ENCODE measurements around the gene USP36.

DNA sequence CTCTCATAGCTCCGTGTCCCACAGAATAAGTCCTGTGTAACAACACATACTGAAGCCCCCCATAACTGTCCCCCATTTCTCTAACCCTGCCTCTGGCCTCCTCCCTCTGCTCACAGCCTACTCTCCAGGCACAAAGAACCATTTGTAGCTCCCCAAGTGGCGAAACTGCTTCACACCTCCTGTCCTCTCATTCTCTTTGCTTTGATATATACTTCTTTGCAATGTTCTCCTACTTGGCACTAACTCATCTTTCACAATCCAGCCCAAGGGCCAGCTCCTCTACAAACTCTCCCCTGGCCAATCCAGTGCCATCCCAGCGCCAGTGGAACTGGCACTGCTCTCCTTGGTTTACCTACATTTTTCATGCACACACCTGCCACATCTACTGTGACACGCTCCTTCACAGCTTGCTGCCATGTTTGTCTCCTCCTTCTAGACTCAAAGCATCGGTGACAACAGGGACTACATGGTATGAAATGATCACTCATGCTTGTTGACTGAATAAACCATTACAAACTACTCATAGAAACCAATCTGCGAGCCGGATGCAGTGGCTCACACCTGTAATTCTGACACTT lies 71.3 kb downstream of the USP36 start:
- TF ChIP-seq, protein P1, sequence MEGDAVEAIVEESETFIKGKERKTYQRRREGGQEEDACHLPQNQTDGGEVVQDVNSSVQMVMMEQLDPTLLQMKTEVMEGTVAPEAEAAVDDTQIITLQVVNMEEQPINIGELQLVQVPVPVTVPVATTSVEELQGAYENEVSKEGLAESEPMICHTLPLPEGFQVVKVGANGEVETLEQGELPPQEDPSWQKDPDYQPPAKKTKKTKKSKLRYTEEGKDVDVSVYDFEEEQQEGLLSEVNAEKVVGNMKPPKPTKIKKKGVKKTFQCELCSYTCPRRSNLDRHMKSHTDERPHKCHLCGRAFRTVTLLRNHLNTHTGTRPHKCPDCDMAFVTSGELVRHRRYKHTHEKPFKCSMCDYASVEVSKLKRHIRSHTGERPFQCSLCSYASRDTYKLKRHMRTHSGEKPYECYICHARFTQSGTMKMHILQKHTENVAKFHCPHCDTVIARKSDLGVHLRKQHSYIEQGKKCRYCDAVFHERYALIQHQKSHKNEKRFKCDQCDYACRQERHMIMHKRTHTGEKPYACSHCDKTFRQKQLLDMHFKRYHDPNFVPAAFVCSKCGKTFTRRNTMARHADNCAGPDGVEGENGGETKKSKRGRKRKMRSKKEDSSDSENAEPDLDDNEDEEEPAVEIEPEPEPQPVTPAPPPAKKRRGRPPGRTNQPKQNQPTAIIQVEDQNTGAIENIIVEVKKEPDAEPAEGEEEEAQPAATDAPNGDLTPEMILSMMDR (IDR thresholded peaks at IDR 0.05) = no peak
- TF ChIP-seq POLR2A (IDR thresholded peaks at IDR 0.05) (no peak), POLR2AphosphoS5 (IDR thresholded peaks at IDR 0.05) (no peak), EP300 (IDR thresholded peaks at IDR 0.05) (no peak)
